ENCODE measurements around the gene COG3.

The COG3 gene

DNA sequence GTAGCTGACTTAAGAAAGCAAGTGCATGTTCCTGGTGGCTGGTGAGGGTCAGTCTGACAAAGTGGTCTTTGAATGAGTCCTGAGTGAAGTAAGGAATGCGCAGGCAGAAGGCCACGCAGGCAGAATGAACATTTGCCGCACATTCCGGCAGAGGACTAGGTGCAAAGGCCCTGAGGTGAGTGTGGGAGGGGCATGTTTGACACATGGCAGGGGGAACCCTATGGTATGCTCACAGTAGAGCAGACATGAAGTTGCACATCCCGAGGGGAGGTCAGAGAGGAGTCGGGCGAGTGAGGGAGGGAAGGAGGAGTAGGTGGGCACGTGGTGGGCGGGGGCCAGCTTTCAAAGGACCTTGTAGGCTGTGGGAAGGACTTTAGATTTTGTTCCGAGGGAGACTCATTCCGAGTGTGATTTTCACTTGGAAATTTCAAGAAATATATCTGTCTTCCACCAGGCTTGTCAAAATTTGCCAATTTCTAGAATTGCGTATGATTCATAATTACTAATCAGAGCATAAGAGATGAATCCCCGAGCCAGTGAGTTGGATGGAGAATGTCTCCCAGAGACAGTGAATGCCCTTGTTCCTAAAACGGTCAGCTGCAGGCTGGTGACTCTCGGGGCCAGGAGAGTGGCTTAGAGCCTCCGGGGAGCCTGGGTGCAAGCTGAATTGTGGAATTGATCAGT lies 110.5 kb downstream of the COG3 start:
- Mint-ChIP-seq H3K36me3 (ENCODE audit: low read depth) (no peaks in the 10 kb centered on the region), H3K27ac (no peak overlapping the region), H3K9me3 (no peaks in the 10 kb centered on the region), H3K4me3 (no peak overlapping the region), H3K4me1 (no peaks in the 10 kb centered on the region), H3K27me3 (ENCODE audit: low read depth) (peaks cover 31% of the 10 kb centered on the region)
- TF ChIP-seq, protein P1, sequence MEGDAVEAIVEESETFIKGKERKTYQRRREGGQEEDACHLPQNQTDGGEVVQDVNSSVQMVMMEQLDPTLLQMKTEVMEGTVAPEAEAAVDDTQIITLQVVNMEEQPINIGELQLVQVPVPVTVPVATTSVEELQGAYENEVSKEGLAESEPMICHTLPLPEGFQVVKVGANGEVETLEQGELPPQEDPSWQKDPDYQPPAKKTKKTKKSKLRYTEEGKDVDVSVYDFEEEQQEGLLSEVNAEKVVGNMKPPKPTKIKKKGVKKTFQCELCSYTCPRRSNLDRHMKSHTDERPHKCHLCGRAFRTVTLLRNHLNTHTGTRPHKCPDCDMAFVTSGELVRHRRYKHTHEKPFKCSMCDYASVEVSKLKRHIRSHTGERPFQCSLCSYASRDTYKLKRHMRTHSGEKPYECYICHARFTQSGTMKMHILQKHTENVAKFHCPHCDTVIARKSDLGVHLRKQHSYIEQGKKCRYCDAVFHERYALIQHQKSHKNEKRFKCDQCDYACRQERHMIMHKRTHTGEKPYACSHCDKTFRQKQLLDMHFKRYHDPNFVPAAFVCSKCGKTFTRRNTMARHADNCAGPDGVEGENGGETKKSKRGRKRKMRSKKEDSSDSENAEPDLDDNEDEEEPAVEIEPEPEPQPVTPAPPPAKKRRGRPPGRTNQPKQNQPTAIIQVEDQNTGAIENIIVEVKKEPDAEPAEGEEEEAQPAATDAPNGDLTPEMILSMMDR (IDR thresholded peaks at IDR 0.05; ENCODE audit: unreplicated experiment in 3 of 3): no peak

DNA sequence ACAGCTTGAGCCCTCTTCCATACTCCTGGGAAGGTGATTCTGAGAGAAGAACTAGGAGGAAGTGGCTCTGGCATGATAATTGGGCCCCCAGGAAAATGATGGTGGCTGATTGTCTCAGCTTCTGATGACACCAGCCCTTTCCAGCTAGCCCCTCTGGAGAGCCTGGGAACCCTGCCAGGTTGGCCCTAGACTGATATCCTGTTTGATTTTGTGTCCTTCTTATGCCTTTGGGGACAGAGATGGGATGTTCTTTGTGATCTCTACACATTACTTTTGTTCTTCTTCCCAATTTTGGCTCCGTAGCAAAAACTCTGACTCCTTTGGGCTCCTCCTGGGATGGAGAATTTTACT lies 111.1 kb downstream of the COG3 start:
- Mint-ChIP-seq H3K36me3 (ENCODE audit: low read depth) (no peaks in the 10 kb centered on the region), H3K27me3 (ENCODE audit: low read depth) (peaks cover 28% of the 10 kb centered on the region), H3K9me3 (no peaks in the 10 kb centered on the region), H3K27ac (no peak overlapping the region), H3K4me3 (no peak overlapping the region), H3K4me1 (no peaks in the 10 kb centered on the region)
- TF ChIP-seq, protein P1 (IDR thresholded peaks at IDR 0.05; ENCODE audit: unreplicated experiment in 3 of 3): no peak

DNA sequence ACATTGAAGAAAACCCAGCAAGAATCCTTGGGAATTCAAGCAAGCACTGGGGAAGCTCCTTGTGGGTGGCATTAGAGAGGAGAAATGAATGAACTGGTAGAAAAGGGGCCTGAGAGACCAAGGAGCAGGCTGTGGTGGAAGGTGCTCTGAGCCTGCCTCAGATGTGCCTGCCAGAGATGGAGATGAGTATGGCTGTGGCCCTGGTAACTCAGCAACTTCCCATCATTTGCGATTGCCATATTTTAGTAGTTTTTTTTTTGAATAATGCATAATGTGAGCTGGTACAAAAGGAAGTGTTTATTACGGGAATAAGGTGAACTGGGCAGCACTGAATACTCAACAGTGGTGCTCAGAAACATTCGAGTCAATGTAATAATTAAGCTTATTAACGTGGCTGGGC lies 111.7 kb downstream of the COG3 start:
- no peaks in the 10 kb centered on the region for H3K9me3 Mint-ChIP-seq
- no peaks in the 10 kb centered on the region for H3K36me3 Mint-ChIP-seq (ENCODE audit: low read depth)
- peaks cover 25% of the 10 kb centered on the region for H3K27me3 Mint-ChIP-seq (ENCODE audit: low read depth)
- no peak overlapping the region for H3K27ac Mint-ChIP-seq
- H3K4me1 Mint-ChIP-seq: no peaks in the 10 kb centered on the region
- H3K4me3 Mint-ChIP-seq: no peak overlapping the region
- TF ChIP-seq, protein P1 (IDR thresholded peaks at IDR 0.05; ENCODE audit: unreplicated experiment in 3 of 3): no peak

DNA sequence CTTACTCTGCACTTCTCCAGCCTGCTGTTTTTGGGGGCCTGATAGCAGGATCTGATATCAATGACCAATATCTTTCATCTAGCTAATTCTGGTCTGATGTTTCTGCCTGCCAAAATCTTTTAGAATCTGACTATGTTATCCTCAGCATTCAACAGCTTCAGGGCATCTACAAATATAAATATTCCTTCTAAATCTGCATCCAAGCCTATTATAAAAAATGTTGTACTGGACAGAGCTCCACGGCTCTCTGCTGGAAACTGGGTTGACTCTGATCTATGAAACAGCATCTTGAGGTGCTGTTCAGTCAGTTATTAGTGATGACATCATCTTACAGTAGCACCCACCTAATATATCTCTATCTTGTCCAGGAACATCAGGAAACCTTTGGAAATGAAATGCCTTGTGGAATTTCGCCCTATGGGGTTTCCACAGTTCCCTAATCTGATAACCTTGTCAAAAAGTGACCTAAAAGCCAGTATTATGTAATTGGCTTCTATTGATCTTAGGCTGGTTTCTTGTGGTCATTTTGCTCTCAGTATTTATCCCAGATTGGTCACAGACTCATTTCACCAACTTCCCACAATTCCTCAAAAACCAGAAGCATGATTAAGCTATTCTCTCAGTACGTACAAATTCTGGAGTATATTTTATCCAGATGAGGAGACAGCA lies 117.8 kb downstream of the COG3 start:
- Mint-ChIP-seq H3K4me3 (no peak overlapping the region), H3K27me3 (ENCODE audit: low read depth) (peaks cover 18% of the 10 kb centered on the region), H3K4me1 (no peaks in the 10 kb centered on the region), H3K27ac (no peak overlapping the region), H3K9me3 (peaks cover 3% of the 10 kb centered on the region), H3K36me3 (ENCODE audit: low read depth) (no peaks in the 10 kb centered on the region)
- TF ChIP-seq, protein P1 (IDR thresholded peaks at IDR 0.05; ENCODE audit: unreplicated experiment in 3 of 3): no peak

DNA sequence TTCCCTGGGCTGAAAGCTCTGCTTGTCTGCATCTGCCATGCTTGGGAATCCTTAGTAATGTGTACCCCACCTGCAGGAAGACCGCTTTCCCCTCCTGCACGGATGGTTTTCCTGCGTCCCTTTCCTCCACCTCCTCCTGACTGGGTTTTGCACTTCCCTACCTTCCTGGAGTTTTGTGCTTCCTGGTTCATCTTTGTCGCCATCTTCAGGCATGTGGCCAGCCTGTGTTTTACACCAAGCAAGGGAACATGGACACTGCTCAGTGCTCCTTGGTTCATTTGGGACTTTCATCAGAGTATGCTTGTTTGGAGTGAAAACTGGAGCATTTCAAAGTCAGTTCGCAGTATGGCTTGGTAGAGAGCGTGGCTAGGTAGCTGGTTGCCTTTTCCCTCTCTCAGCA lies 120.1 kb downstream of the COG3 start:
- H3K4me1 Mint-ChIP-seq: no peaks in the 10 kb centered on the region
- peaks cover 3% of the 10 kb centered on the region for H3K9me3 Mint-ChIP-seq
- H3K27ac Mint-ChIP-seq: no peak overlapping the region
- H3K4me3 Mint-ChIP-seq: no peak overlapping the region
- peaks cover 12% of the 10 kb centered on the region for H3K27me3 Mint-ChIP-seq (ENCODE audit: low read depth)
- H3K36me3 Mint-ChIP-seq (ENCODE audit: low read depth): no peaks in the 10 kb centered on the region
- TF ChIP-seq, protein P1 (IDR thresholded peaks at IDR 0.05; ENCODE audit: unreplicated experiment in 3 of 3): no peak
